Measurements from ENCODE around the gene MYL6B.

GRCh38 chr12:56204275-56204674, 51.9 kb downstream of the MYL6B start:
- TF ChIP-seq POLR2A (IDR thresholded peaks at IDR 0.05) (no peak), CTCF (IDR thresholded peaks at IDR 0.05) (no peak)

Measured in thyroid gland (tissue), 4 donors.